Esophagus squamous epithelium (tissue), 5 donors: ENCODE data around the gene C1orf167. TPM values are rescaled to one million over a fixed set of nuclear protein-coding genes. Genes with fewer than 3 reads are reported as not detected.
A peak's percentile ranks its signal among the peaks of the same experiment; 100 is the strongest.

Experiments used
- DNase-seq: peaks from one replicate; lab custom pipeline; 2025; lab: John Stamatoyannopoulos, UW
- H3K27ac ChIP-seq, 4 donors: fragments of 200-600 bp; sonication (generic); one replicate each; pipeline ENCODE4 v1.5.1; 2016 to 2019; ENCODE audit warnings: mild to moderate bottlenecking in 1 of 4
- H3K27me3 ChIP-seq, 4 donors: fragments of 200-600 bp; sonication (generic); 1 replicate in 3 of 4; 2 replicates in 1 of 4; pipeline versions ENCODE4 v1.5.1 to v1.6.0; 2017 to 2021; ENCODE audit warnings: antibody characterized with exemption in 1 of 4
- H3K36me3 ChIP-seq, 3 donors: fragments of 200-600 bp; sonication (generic); one replicate each; pipeline ENCODE4 v1.5.1; 2016 to 2019
- H3K4me1 ChIP-seq, 3 donors: fragments of 200-600 bp; sonication (generic); one replicate each; pipeline ENCODE4 v1.5.1; 2017 to 2019
- H3K4me3 ChIP-seq, 4 donors: fragments of 200-600 bp; sonication (generic); 1 replicate in 3 of 4; 2 replicates in 1 of 4; pipeline ENCODE4 v1.5.1; 2016 to 2019; ENCODE audit warnings: mild to moderate bottlenecking in 2 of 4, moderate library complexity in 1 of 4
- H3K9me3 ChIP-seq, 3 donors: fragments of 200-600 bp; sonication (generic); one replicate each; pipeline ENCODE4 v1.5.1; 2016 to 2019
- CTCF ChIP-seq, 6 experiments: fragments of 450-650 bp in 4 of 6; fragments of 200-600 bp in 2 of 6; sonication (generic) in 2 of 6; IDR thresholded peaks; one replicate each; pipeline ENCODE4 v1.5.1; 2016 to 2019; ENCODE audit warnings: antibody characterized with exemption in 6 of 6, mild to moderate bottlenecking in 4 of 6, moderate library complexity in 4 of 6
- POLR2A ChIP-seq, 4 donors: fragments of 450-650 bp; IDR thresholded peaks; one replicate each; pipeline ENCODE4 v1.6.1; 2017; ENCODE audit warnings: antibody characterized with exemption in 4 of 4, mild to moderate bottlenecking in 4 of 4, moderate library complexity in 3 of 4
- WGBS, 2 donors: methylation state at CpG; one replicate each; pipeline ENCODE4 v1.1.5; 2018; 5-methylcytosine and 5-hydroxymethylcytosine counted together
- intact Hi-C: fragments of 100-400 bp; cut with DNase I; formaldehyde crosslinking; loops from one replicate; pipeline ENCODE4 v1.15.0; 2022
- total RNA-seq, 4 donors: library from RNA; depleted of rRNA; stranded (reverse); fragments of >200 nt; gene quantifications; one replicate each; pipeline ENCODE4 v1.1.0, GENCODE V29; 2016
- donor health status: DM: yes; HTN: yes; CAD: no.

Gene C1orf167
- total RNA-seq, 4 donors from 2014 or later = 0.31 to 2.6 (median 0.76) TPM; not detected in 1

GRCh38 chr1:11837767-11838348 is 75.9 kb downstream of the C1orf167 start:
- no peak overlapping the region for H3K27ac ChIP-seq
- H3K36me3 ChIP-seq = peaks cover 37 to 100% (median 81%) of the 10 kb centered on the region in 3 donors
- intact Hi-C loops = loop anchor here (10.0 kb wide), 1 partner anchor 127 kb away; no protein-coding TSS in a partner anchor
- no peaks in the 10 kb centered on the region for H3K4me1 ChIP-seq
- H3K4me3 ChIP-seq = no peak overlapping the region
- WGBS, 2 donors = 81 to 88% methylated on average over 8 of the region's 11 CpGs
- no peak for DNase-seq
- TF ChIP-seq CTCF (IDR thresholded peaks at IDR 0.05) = no peak
- TF ChIP-seq POLR2A (IDR thresholded peaks at IDR 0.05) = no peak
- no peaks in the 10 kb centered on the region for H3K27me3 ChIP-seq
- H3K9me3 ChIP-seq = no peaks in the 10 kb centered on the region

- TF ChIP-seq POLR2A (IDR thresholded peaks at IDR 0.05) (no peak), CTCF (IDR thresholded peaks at IDR 0.05) (peak; percentile 89 to 96 (median 93))
- Histone ChIP-seq H3K36me3 (peaks cover 37 to 99% (median 78%) of the 10 kb centered on the region in 3 donors), H3K9me3 (no peaks in the 10 kb centered on the region)
Measured at GRCh38 chr1:11838349-11839272, 76.6 kb downstream of the C1orf167 start.

More at GRCh38 chr1:11838349-11839272, 76.6 kb downstream of the C1orf167 start:
- no peak overlapping the region for H3K27ac ChIP-seq
- DNase-seq = peak; percentile 12
- no peaks in the 10 kb centered on the region for H3K27me3 ChIP-seq
- no peaks in the 10 kb centered on the region for H3K4me1 ChIP-seq
- intact Hi-C loops = loop anchor here (10.0 kb wide), 1 partner anchor 126 kb away; no protein-coding TSS in a partner anchor
- WGBS, 2 donors = 32 to 50% methylated on average over 14 to 18 of the region's 40 CpGs
- no peak overlapping the region for H3K4me3 ChIP-seq

Other genes with a start within 250 kb of the C1orf167 start
- gene FBXO2, start 107.8 kb upstream of the C1orf167 start, total RNA-seq = 10 to 100 TPM in 1 of 4 donors, 1 to 10 TPM in 3; 2.6 to 13.6 (median 8.0) TPM
- 10 to 100 TPM in 1 of 4 donors, 1 to 10 TPM in 3; 5.0 to 20.4 (median 7.0) TPM for gene FBXO44, start 107.3 kb upstream of the C1orf167 start, total RNA-seq
- 10 to 100 TPM; 11.6 to 20.2 (median 12.2) TPM for gene FBXO6, start 98.0 kb upstream of the C1orf167 start, total RNA-seq
- 10 to 100 TPM; 12.1 to 22.8 (median 18.9) TPM for gene MAD2L2, start 81.0 kb upstream of the C1orf167 start, total RNA-seq
- not detected for gene DRAXIN, start 70.5 kb upstream of the C1orf167 start, total RNA-seq
- 10 to 100 TPM; 34.5 to 89.5 (median 50.7) TPM for gene AGTRAP, start 26.1 kb upstream of the C1orf167 start, total RNA-seq
- gene MTHFR, start 43.8 kb downstream of the C1orf167 start, total RNA-seq = 10 to 100 TPM; 15.6 to 30.1 (median 25.4) TPM
- gene CLCN6, start 44.0 kb downstream of the C1orf167 start, total RNA-seq = 10 to 100 TPM in 2 of 4 donors, 1 to 10 TPM in 2; 4.2 to 13.5 (median 9.9) TPM
- not detected for gene NPPA, start 85.6 kb downstream of the C1orf167 start, total RNA-seq
- gene NPPB, start 96.8 kb downstream of the C1orf167 start, total RNA-seq = not detected
- gene KIAA2013, start 164.2 kb downstream of the C1orf167 start, total RNA-seq = 10 to 100 TPM; 40.4 to 50.5 (median 47.9) TPM
- gene PLOD1, start 172.5 kb downstream of the C1orf167 start, total RNA-seq = 10 to 100 TPM; 29.8 to 38.1 (median 34.3) TPM
- 10 to 100 TPM; 64.4 to 96.9 (median 78.7) TPM for gene MFN2, start 218.3 kb downstream of the C1orf167 start, total RNA-seq